DLD1 (cell line): ENCODE results near the gene NPRL2.

Experiments used
- in situ Hi-C: cut with HindIII; loops from 2 replicates; pipeline ENCODE4 v1.10.0; 2017; ENCODE audit warnings: low sequenced_read_pairs

Gene NPRL2

DNA sequence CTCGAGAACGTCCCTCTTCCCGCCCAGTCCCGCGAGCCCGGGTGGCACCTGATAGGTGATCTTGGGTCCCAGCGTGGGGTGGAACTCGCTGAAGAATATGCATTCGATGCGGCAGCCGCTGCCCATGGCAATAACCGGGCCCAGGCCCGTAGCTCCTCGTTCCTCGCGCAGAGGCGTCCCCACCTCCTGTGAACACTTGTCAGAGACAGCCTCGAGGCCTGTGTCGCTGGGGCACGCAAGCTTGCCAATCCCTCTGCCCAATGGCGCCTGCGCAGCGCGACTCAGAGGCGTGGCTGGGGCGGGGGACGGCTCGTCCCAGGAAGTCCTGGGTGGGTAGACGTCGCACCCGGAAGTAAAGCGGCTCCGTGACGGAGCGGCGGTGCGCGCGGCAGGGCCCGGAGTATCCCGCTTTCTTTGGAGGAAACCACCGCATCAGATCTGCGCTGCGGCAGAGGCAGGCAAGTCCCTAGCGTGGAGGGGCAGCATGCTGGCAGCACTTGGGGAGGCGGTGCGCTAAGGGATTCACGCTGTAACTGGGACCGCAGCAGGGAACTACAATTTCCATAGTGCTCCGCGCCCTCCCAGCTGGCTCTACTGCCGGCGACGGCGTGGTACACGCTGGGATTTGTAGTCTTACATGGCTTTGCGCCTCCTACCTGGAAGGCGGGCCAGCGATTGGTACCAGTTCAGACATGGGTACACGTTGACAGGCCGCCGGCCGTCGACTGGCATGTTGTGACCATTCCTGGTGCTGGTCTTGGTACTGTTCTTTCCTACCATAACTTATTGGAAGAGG is at the start of gene NPRL2, which contains the start of gene CYB561D2:
Gene NPRL2 (minus strand): TSS at position 249 of the 796 bp plus-strand sequence. CDS start 123 bp downstream, at position 126.
Gene CYB561D2 (plus strand): TSS at position 336 of the 796 bp plus-strand sequence. CDS start 572 bp downstream, outside the sequence.
- in situ Hi-C loops: no loop called here

DNA sequence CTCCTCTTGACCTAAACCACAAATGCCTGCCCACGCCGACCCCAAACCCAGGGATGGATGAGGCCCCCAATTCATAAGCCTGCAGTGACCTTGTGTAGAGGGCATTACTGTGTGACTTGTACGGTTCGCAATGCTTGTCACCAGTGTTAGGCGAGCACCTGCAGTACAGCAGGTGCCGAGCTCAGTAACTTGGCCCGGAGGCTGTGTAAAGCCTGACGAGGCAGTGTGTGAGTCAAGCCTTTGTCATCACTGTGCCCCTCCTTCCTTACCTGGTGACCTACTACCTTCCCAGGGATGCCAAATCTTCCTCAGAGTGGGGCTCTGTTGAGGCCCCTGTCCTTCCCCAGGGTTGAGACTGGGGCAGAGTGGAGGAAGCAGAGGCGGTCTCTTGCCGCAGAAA is 45.9 kb upstream of the NPRL2 start:
- in situ Hi-C loops: no loop called here

DNA sequence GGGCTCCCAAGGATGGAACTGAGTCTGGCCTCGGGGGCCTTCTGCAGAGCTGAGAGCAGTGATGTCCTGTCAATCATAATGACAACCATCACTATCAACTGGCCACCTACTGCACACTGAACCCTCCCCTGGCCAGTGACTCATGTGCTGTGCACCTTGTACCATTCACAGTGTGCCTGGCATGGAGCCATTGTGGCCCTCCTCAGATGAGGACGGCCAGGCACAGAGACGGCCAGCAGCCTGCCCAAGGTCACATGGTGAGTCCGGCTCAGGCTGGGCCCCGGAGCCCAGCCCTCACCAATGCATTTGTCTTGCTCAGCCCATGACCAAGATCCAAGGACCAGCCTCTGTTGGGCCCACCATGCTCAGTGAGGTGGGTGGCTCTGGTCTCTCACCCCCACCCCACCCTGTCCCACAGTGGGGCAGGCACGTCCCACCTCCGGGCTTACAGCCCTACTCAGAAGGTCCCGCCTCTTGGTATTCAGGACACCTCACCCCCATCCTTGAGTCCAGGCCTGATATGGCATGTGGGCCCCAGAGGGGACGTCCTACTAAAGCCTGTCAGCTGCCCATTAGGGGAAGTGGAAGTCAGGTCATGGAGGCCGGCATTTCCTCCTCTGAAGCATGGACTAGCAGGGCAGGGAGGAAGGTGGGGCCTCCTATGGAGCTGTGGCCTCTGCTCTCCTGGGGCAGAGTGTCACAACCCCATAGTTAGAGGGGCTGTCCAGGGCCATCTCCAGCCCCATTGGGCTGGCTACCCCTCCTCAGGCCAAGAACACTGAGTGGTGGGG is 44.7 kb upstream of the NPRL2 start:
- in situ Hi-C loops: no loop called here

DNA sequence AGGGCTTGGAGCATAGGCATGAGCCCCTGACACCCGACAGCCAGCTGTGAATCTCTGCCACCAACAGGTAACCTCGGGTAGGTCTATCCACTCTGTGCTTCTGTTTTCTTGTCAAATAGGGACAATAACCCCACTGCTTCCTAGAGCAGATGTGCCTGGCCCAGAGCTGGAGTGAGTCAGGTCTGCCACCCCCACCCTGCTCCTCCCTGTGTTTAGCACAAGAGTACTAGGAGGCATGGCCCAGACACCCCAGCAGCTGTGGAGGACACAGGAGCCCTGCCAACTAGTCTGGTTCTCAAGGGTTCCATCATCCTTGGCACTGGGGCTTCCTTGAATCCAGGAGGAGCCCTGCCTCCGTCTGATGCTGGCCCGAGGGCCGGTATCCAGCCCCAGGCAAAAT is 42.5 kb upstream of the NPRL2 start:
- in situ Hi-C loops: no loop called here

DNA sequence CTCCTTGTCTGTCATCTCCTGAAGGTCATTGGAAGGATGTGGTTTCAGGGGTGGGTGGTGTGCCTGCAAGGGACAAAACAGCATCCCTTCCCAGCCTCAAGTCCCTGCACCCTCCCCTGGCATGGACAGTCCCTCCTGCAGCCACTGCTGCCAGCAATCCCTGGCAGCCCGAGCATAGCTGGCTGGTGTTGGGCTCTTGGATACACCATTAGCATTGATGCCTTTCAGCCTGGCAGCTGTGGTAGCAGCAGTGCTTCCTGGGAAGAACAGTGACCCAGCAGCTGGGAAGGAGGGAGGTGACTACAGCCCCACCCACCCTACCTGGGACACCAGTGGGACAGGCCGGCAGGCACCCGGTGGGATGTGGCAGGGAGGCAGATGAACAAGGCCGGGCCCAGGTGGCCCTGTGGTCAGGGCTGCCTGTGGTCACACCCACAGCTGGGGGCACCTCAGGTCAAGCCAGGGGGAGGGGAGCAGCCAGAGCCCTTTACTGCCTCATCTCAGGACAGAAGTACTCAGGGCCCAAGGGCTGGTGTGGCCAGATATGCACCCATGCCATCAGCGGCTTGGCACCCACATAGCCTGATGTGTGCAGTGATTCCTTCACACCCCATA is 41.6 kb upstream of the NPRL2 start:
- in situ Hi-C loops: no loop called here

DNA sequence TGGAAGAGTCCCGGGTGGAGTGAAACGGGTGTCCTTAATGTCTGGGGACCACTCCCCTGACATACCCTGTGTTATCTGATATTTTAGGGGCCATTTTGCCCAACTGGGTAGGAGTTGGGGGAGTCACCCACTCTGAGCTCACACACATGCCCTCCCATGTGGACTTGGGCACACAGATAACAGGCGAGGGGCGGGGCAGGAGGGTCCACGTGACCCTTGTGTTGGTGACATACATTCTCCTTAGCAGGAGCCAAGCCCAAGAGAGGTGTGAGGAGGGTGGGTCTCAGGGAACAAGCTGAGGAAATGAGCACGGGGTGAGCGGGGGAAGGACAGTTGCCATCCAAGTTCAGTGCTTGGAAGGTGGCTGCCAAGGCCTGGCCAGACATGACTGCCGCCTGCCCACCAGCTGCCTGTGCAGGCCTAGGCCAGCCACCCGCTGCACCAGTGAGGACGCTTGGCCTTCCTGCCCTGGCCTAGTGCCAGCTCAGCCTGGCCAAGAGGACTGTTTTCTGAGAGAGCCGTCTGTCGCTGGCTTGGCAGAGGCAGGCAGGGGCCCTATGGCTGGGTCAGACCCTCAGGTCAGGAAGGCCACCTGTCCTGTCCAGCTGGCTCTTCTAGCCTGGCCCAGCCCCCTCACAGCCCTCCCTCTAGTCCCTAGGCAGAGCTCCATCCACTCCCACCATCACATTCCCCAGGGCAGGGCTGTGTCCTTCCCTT is 40.1 kb upstream of the NPRL2 start:
- in situ Hi-C loops: no loop called here

DNA sequence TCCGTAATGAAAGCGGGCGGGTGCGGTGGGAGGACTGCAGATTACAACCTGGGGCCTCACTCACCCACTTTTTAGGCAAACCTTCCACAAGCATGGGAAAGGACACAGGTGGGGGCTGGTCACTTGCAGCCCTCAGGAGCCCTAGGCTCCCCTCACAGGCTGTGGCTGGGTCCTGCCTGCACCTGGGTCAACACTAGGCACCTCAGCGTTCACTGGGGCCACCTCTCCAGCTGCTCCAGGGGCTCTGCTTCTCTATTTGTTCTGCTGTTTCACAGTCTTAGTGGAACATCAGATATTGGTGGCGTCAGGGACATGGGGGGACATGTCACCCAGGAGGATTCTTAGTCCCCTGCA is 38.8 kb upstream of the NPRL2 start:
- in situ Hi-C loops: no loop called here

DNA sequence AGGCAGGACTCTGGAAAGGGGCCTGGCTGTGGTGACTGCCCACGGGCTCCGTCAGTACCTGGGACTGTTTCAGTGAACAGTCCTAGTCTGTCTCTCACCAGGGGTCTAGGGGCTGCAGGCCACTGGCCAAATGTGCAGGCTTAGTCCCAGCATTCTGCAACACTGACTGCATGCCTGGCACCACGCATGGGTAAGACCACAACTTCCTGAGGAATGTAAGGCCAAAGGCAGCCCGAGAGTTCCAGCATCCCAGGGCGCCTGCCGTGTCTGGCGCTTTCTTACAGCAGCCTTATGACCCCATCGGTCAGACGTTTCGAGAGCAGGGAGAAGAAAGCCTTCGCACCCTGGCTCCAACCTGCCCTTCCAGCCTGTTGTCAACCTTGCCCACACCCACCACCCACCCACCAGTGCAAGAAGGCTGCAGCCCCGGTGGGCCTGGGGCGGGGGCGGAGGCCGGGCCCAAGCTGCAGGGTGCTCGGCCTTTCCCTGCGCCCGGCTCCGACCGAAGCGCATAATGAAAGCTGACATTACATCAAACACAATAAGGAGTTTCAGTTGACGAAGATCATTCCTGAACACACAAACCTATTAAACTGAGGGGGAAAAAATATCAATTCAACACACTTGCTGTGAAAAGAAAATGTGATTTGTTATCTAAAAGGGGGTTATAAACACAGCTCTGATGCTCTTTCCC is 38.3 kb upstream of the NPRL2 start:
- in situ Hi-C loops: no loop called here

DNA sequence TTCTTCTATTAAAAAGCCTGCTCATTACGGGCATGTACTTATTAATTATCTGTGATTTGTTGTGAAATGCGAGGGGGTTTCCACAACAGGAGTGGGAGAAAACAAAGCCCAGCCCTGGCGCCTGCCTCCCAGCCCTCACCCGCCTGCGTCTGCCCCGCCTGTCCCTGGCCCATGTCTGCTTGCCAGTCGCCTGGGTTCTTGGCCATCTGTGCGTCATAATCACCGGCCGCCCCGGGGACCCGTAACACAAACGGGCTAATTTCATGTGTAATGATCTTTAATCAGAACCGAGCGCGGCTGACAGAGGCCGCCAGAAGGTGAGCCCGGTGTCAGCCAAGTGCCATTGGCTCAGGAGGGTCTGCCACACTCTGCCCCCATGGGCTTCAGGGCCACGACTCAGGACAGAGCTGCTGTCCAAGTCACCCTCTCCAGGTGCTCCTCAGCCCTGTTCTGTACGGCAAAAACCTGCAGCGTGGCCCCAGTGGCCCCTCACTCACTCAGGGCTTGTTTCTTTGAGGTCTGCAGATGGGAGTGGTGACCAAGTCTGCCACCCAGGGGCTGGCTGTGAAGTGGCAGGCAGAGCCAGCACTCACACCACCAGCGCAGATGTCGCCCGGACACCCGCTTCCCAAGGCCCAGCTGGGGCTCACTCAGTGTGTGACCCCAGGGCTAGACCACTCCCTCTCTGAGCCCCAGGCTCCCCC is 37.6 kb upstream of the NPRL2 start:
- in situ Hi-C loops: no loop called here

DNA sequence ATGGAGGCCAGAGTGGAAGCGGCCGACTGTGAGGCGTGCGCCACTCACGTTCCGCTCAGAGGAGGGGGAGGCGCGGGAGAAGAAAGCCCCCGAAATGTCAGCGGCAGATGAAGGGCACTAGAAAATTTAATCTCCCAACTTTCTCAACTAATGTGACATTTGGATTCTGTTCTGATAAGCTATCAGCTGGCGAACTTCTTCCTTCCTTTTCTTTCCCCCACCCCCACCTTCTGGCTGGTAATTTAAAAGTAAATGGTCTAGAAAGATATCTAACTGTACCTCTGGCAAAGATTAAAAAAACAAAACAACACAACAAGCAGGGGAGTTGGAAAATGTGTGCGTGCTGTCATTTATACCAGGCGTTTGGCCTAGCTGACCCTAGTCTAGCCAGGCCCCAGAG is 35.2 kb upstream of the NPRL2 start:
- in situ Hi-C loops: no loop called here

DNA sequence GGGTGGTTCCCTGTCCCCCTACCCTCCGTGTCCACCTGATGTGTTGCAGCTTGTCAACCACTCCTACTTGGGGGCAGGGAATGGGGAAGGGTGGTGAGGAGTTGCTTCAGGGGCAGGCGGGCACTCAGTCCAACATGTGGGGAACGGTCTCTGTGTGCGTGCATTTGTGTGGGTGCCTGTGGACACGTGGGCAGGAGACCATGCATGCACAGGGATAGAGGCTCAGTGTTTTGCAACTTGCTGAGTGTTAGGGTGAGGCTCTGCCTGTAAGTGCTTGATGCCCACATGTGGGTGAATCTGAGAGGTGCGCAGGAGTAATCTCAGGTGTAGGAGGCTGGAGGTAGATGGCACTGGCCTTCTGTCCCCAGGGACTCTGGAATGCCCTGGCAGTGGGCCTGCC is 33.2 kb upstream of the NPRL2 start:
- in situ Hi-C loops: no loop called here

DNA sequence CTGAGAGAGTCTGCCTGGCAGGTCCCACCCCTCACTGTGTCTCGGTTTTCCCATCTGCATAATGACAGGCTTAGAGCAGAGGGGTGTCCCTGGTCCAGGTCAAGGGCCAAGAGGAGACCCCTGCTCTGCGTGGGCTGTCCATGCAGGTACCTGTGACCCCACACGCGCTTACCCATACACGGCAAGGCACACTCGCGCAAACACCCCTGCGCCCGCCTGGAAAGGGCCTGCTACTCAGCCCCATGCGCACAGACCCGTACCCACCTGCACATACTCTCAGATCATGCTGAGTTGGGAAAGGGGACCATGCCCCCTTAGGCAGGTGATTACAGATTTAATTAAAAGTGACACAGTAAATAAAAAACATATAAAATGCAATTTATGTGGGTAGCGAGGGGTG is 32.1 kb upstream of the NPRL2 start:
- in situ Hi-C loops: no loop called here

DNA sequence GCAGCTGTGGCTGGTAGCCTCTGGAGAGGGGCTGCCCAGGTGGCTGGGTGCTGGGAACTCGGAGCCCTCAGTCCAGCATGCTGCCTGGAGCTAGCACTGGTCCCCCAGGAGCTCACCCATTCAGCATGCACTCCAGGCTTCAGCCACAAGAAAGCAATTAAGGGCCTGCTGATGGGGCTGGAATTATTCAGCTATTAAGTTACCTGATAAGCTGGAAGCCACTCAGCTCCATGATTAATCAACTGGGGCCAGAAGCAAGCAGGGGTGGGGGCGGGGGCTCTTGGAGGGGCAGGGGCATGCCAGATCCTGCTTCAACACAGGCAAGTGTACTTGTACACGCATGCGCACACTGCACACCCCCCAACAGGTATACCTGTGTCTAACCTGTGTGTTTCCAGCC is 30.8 kb upstream of the NPRL2 start:
- in situ Hi-C loops: no loop called here

DNA sequence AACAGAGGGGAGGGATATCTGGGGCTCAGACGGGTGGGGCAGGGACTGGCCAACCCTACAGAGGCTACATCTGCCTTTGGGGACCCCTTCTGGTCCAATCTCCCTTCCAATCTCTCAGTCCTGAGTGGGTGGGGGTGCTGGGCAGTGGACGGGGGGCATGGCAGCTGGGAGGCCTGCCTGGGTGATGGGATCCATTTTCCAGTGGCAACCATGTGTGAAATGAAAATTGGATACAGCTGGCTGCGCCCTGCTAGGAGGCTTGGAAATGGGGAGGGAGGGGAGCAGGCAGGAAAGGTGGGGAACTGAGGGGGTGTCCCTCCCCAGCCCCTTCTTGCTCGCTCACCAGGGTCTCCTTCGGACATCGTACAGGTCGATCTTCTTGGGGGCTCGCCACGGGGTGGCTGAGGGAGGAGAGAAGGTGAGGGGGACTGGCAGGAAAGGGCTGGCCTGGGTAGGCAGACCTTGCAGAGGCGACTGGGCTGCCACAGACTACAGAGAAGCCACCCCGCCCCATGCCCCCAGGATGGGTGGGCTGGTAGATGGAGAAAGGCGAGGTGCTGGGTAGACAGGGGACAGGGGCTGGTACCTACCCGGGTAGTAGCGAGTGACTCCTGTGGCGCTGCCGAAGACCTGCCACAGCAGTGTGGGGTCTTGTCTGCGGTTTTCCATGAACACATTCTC is 30.0 kb upstream of the NPRL2 start:
- in situ Hi-C loops: no loop called here

DNA sequence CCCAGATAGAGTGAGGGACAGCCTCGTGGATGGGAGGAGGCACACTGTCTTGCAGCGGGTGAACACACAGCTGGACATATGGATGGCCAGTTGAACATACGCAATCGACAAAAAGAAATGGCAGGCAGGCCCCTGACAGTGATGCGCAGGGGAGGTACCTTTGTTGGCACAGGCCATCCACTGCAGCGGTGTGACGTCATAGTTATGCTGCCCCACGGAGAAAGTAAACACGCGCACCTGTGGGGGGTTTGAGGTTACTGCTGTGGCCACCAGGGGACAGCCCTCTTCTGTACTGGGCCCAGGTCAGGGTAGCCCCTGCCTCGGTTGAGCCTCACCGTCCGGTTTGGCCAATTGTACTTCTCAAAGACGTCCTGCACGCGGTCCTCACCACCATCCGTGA is 28.2 kb upstream of the NPRL2 start:
- in situ Hi-C loops: no loop called here

DNA sequence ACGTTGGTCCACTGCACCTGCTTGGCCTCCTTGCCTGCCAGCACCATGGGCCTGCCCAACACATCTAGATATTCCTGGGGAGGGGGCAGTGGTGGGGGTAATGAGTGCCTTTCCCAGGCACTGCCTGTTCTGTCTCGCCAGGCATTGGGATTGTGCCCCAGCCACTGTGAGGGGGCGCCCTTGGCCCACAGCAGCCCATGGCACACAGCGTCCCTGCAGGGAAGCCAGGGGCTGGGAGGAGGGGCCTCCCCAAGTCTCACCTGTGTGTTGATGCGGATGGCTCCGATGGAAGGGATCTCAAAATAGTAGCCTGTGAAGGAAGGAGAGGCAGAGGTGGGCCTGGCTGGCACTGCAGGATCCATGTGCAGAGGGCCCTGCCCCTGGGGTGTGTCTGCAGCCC is 27.4 kb upstream of the NPRL2 start:
- in situ Hi-C loops: no loop called here

DNA sequence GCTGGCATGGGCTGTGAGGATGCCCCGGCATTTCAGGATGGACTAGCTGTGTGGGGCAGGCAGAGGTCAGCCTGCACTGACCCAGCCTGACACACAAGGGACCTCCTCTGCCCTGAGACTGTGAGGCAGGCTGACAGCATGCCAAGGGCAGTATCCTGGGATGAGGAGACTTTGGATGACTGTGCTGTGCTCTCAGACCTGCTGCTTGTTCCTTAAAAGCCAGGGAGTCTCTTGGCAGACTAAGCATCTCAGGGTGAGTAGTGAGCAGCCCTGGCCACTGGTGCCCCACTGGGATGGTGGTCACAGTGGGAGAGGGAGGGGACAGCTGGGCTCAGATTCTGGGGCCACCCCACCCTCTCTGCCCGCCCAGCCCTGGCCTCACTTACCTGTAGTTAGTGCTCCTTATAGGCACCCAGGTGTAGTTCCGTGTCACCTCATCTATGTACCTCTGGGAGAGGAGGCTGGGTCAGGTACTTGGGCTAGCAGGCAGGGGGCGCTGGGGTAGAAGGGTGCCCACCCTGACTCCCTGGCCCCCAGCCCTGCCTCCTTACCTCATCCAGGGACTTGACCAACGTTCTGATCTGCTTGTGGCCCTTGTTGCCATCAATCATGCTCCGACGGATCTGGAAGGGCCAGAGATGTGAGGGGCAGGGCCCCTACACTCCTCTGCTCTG is 24.8 kb upstream of the NPRL2 start:
- in situ Hi-C loops: no loop called here

DNA sequence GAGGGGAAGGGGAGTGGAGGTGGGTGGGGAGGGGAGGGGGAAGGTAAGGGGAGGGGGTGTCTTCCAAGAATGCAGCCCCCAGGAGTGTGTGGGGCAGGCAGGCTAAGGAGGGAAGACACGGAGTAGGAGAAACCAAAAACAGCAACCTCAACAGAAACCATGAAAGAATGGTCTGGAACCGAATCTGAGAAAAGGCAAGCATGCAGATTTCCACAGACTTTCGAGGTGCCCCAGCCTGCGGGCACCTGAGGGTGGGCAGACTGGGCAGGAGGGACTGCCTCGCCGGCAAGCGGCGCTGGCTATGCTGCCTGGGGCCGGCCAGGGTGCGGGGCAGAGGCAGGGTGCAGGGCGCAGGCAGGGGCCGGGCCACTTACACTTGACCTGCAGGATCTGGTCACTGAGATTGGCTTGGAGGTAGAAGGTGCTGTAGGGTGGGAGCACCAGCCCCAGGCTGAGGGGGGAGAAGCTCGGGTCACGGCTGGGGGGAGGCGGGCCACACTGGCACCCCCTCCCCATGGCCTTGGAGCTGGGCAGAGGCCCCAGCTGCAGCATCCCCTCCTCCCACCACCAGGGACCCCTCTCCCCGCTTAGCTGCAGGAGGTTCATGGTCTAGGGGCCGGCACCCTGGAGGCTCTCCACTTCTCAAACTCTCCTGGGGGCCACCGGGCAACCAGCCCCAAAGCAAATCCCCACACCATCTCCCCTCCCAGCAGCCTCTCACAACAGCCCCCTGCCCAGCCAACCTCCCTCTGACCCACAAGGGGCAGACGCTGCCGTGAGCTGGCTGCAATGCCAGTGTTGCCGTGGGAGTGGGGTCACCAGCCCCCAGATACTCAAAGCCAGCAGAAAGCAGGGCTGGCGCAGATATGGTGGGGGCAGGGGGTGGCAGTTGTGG is 24.0 kb upstream of the NPRL2 start:
- in situ Hi-C loops: no loop called here
